HG03521 (cell line): ENCODE data around the gene IGFBP4.
A peak's percentile ranks its signal among the peaks of the same experiment; 100 is the strongest.
"Not testable (repeated sequence)": the region's sequence is repeated elsewhere in the genome, so short reads cannot be mapped to it uniquely, and the experiment has no call there.

ENCODE experiments used
- ATAC-seq: cut with Tn5 transposase; IDR thresholded peaks from one replicate; pipeline ENCODE4 v1.9.1; 2021; ENCODE audit warnings: mild to moderate bottlenecking, moderate library complexity; ENCODE audit not compliant: unreplicated experiment

Gene IGFBP4

GRCh38 chr17:40443196-40443987 lies at the start of gene IGFBP4:
Gene IGFBP4 (plus strand): TSS chr17:40443450. CDS start chr17:40443736, 286 bp downstream.
- no peak for ATAC-seq

DNA sequence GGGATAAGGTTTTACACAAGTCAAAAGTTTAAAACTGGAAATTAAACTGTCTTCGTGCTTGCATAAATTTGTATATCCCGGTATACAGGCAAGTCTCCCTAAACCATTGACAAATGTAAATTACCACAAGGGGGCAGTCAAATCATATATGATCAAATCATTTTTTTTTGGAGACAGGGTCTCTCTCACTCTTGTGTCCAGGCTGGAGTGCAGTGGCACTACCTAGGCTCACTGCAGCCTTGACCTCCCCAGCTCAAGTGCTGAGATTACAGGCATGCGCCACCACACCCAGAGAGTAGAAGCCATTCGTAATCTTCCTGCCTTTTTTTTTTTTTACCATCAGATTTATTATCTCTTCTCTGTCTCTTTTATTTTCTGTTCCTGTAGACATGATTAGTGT lies 44.1 kb upstream of the IGFBP4 start:
- no peak for ATAC-seq

DNA sequence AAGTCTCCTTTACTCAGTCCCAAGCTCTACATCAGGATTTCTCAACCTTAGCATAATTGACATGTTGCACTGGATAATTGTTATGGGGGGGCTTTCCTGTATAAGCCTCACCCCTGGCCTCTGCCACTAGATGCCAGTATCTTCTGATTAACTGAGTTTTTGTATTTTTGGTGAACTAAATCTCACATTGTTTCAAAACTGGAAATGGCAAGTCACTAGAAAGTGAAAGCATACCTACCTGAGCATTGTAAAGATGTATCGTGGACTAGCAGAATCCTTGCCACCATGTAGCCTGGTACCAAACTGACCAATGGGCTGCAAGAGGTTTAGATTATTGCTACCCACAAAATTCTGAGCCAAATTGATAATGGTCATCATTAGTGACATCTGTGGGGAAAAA lies 40.6 kb upstream of the IGFBP4 start:
- ATAC-seq = no peak

- ATAC-seq = no peak
Measured at GRCh38 chr17:40404003-40404402, 39.2 kb upstream of the IGFBP4 start.

DNA sequence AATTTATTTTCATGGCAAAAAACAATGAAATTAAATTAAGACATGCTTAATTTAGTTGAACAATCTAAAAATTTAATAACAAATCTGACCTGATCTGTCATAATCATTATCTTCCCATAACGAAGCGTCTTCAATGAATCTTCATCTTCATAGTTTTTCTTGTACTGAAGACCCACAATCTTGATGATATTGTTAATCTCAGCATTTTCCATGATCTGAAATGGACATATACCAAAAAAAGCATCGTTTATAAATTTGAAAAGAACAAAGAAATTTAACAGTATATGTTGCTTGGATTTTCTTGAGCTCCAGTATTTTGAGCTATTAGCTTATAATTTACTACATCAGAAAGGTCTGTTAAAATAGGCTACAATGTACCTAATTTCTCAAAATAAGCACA lies 35.8 kb upstream of the IGFBP4 start:
- ATAC-seq = no peak

GRCh38 chr17:40409540-40409939 lies 33.7 kb upstream of the IGFBP4 start:
- not testable (repeated sequence) for ATAC-seq

DNA sequence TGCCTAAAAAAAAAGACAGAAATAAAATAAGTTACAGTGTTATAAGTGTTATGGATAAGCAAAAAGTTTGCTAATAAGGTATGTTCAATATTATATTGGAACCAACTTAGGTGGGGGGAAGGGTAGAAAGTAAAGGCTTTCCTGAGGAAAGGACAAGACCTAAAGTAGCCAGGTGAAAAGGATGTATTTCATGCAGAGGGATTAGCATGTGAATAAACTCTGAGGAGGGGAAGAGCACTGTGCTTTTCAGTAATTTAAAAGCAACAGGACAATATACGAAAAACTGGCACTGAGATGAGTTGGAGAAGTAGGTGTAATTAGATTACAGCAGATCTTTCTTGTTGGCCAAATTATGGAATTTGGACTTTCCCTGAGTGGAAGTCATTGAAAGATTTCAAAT lies 33.2 kb upstream of the IGFBP4 start:
- ATAC-seq = no peak

DNA sequence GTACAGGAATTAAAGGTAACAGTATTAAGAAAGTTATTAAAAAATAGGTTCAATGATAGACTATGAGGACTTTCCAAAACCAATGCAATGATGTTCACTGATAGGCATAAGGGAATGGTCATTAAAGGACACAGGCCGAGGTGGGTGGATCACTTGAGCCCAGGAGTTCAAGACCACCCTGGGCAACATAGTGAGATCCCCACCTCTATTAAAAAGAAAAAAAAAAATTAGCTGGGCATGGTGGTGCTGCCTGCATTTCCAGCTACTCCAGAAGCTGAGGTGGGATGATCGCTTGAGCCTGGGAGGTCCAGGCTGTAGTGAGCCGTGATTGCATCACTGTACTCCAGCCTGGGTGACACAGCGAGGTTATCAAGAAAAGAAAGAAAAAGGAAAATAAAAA lies 31.4 kb upstream of the IGFBP4 start:
- no peak for ATAC-seq

DNA sequence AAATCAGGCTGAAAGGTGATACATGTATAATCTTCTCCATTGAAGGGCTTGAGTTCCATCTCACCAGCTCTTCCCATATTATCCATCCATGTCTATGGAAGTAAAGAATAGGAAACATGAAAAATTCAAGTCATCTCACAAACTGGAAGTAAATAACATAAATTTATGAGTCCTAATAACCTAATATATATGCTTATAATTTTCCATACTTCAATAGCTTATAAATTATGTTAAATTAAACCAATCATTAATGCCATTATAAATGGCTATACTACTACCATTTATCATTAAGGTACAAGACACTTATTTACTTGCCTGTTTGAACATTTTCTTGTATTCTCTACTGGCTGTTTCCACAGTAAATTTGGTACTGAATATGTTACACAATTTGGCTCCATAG lies 30.4 kb upstream of the IGFBP4 start:
- no peak for ATAC-seq

DNA sequence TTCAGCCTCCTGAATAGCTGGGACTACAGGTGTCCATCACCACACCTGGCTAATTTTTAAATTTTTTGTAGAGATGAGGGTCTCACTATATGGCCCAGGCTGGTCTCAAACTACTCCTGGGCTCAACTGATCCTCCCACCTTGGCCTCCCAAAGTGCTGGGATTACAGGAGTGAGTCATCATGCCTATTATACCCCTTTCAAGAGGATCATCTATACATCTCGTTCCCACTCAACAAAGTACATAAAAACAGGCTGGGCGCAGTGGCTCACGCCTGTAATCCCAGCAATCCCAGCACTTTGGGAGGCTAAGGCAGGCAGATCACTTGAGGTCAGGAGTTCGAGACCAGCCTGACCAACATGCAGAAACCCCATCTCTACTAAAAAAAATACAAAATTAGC lies 28.9 kb upstream of the IGFBP4 start:
- not testable (repeated sequence) for ATAC-seq

GRCh38 chr17:40415390-40415789 lies 27.9 kb upstream of the IGFBP4 start:
- ATAC-seq = no peak

GRCh38 chr17:40416671-40417070 lies 26.6 kb upstream of the IGFBP4 start:
- ATAC-seq = no peak

- peak; percentile 6 for ATAC-seq
Measured at GRCh38 chr17:40417258-40417608, 26.0 kb upstream of the IGFBP4 start.

- peak; percentile 97 for ATAC-seq
Measured at GRCh38 chr17:40417609-40418427, 25.4 kb upstream of the IGFBP4 start, which contains the start of gene TOP2A. Gene TOP2A (minus strand): TSS chr17:40417896. CDS start chr17:40417791, 105 bp downstream.

DNA sequence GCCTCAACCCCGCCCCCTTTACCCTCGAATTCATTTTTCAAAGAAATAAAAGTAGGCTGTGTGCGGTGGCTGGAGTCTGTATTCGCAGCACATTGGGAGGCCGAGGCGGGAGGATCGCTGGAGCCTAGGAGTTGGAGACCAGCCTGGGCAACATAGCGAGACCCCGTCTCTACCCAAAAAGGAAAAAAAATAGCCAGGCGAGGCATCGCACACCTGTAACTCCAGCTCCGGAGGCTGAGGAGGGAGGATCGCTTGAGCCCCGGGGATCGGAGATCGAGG lies 24.9 kb upstream of the IGFBP4 start:
- ATAC-seq = no peak

GRCh38 chr17:40419559-40420331 lies 23.5 kb upstream of the IGFBP4 start:
- ATAC-seq = no peak

DNA sequence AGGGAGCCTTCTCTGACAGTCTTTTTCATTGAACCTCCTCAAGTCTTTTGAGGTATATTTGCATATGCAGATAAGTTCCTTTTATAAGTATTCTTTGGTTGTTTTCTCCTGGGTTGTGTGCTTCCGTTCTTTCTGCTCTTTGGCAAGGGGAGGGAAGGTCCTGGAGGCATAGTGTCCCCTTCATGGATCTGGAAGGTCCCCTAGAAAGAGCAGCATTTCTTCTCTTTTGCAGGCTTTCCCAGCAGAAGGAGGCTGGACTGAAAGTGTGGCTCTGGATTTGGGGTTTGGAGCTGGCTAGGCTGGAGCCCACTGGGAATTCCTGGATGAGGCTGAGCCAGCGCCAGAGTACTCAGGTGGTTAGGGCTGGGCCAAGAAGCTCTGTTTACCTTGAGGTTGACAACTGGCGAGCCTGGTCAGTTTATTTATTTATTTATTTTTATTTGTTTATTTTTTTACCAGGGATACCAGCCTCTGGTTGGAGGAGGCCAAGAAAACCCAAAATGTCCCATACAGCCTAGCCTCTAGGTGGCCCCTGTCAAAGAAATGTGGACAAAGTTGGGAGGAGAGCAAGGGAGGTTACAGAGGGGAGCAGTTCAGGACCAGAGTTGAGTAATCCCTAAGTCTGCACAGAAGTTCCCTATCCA lies 20.1 kb upstream of the IGFBP4 start:
- no peak for ATAC-seq

DNA sequence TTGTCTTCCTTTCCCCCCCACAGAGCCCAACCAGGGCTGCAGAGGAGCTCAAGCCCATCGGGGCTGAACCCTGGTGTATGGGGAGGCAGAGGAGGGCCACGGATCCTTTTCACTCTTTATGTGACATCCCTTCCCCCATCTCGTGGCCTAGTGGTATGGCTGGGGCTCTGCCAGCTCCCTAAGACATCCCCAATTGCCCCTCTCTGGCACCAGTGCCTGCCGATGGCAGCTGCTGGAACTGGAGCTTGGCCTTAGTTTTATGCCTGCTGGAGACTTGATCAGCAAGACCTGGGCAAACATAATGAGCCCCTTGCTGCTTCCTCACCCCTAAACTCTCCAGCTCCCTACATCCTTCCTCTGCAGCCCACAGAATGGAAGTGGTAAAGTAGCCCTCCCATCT lies 17.5 kb upstream of the IGFBP4 start:
- no peak for ATAC-seq

GRCh38 chr17:40427002-40427491 lies 16.2 kb upstream of the IGFBP4 start:
- ATAC-seq = no peak

DNA sequence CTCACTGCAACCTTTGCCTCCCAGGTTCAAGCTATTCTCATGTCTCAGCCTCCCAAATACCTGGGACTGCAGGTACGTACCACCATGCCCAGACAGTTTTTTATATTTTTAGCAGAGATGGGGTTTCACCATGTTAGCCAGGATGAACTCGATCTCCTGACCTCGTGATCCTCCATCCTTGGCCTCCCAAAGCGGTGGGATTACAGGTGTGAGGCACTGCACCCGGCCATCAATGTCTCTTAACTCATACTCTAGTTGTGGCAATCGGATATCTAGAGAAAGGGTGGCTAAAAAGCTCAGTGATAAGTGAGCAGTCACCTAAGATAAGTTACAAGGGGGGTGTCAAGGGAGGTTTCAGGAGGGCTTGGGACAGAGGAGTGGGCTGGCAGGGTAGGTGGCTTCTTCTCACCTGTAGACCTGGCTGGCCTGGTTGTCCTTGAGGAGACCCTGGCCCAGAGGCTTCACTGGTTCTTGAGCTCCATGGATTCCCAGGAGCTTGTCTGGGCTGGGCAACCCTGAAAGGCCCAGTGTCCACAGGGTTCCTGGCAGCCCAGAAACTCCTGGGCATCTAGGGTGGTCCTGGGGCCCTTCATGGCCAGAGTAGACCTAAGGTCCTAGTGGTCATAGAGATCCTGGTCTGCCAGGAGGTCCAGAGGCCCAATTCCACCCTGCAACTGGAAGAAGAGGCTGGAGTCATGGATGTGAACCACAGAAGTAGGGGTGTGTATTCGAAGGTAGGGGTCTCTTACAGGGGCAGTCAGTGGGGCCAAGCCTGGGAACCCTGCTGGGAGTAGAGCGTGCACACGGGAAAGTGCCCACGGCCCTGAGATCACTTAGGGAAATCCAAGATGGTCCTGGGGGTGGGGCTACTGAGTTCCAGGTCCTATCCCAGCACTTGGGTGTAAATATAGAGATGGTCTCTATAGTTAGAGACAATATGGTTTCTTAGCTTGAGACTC lies 12.7 kb upstream of the IGFBP4 start:
- ATAC-seq = no peak
